Measurements from ENCODE around the gene HYCC1. TPM values are rescaled to one million over a fixed set of nuclear protein-coding genes. Genes with fewer than 3 reads are reported as not detected.

Gene HYCC1
- total and polyA plus RNA-seq, 9 of the 15 experiments (the other 6 are each of a cell fraction or from before 2014, with no cell fraction given): 11.2 to 40.6 (median 37.9) TPM

GRCh38 chr7:23020742-23021401 is 6.9 kb upstream of the HYCC1 start (continued):
- TF ChIP-seq BACH1 (tag; IDR thresholded peaks at IDR 0.05): no peak

- no TSS peak for BruUV-seq (replicated peaks)
- CTCF ChIA-PET (ENCODE audit: low intra/inter-chr PET ratio): no interaction called here
- in situ Hi-C loops (cut with MboI): no loop called here
- TF ChIP-seq TCF3 (CRISPR knock-in tag; IDR thresholded peaks at IDR 0.05): 0 out of 2 replicates have a peak, but pooled peaks have one; percentile 28
- peak; percentile 91 for TF ChIP-seq SOX6 (IDR thresholded peaks at IDR 0.05)
- peak; percentile 69 for TF ChIP-seq DPF2 (IDR thresholded peaks at IDR 0.05)
- TF ChIP-seq ZNF282 (CRISPR knock-in tag; IDR thresholded peaks at IDR 0.05): no peak
- TF ChIP-seq MAZ (CRISPR knock-in tag; conservative IDR thresholded peaks at IDR 0.05 in 1 of 2, IDR thresholded peaks at IDR 0.05 in 1 of 2): no peak
- no peak for TF ChIP-seq ZBTB2 (IDR thresholded peaks at IDR 0.05)
- no peak for TF ChIP-seq SMAD2 (IDR thresholded peaks at IDR 0.05; ENCODE audit: low read depth, low read length)
- TF ChIP-seq ARID1B (IDR thresholded peaks at IDR 0.05): peak; percentile 39; the same call in 1 of the 2 replicates
- TF ChIP-seq COPS2 (conservative IDR thresholded peaks at IDR 0.05): no peak
- no peak for TF ChIP-seq HSF4 (CRISPR knock-in tag; IDR thresholded peaks at IDR 0.05; ENCODE audit: borderline replicate concordance)
- TF ChIP-seq BACH1 (tag; IDR thresholded peaks at IDR 0.05): no peak
- 0 out of 2 replicates have a peak, but pooled peaks have one; percentile 24 for TF ChIP-seq TOE1 (IDR thresholded peaks at IDR 0.05; ENCODE audit: borderline replicate concordance)
- no peak for TF ChIP-seq TOE1 (CRISPR knock-in tag; IDR thresholded peaks at IDR 0.05; ENCODE audit: borderline replicate concordance, low read depth)
- TF ChIP-seq TRIM24 (IDR thresholded peaks at IDR 0.05): 0 out of 4 replicates have a peak, but pooled peaks of 1 of the 2 experiments have one; percentile 23
- TF ChIP-seq RBM39 (optimal IDR thresholded peaks at IDR 0.05; ENCODE audit: low read depth, low read length): no peak
- TF ChIP-seq KDM1A (IDR thresholded peaks at IDR 0.05): 0 out of 4 replicates have a peak, but pooled peaks of 1 of the 2 experiments have one; percentile 20
- no peak for TF ChIP-seq FOXK2 (conservative IDR thresholded peaks at IDR 0.05 in 1 of 2, IDR thresholded peaks at IDR 0.05 in 1 of 2; ENCODE audit: low read depth in 2 of 2)
- TF ChIP-seq CBFA2T3 (IDR thresholded peaks at IDR 0.05): peak; percentile 70
- peak; percentile 38; the same call in 1 of the 2 replicates for TF ChIP-seq SMARCA4 (IDR thresholded peaks at IDR 0.05)
- TF ChIP-seq NCOR1 (IDR thresholded peaks at IDR 0.05): 0 out of 2 replicates have a peak, but pooled peaks have one; percentile 13
- no peak for TF ChIP-seq MYNN (IDR thresholded peaks at IDR 0.05)
- TF ChIP-seq MYNN (CRISPR knock-in tag; IDR thresholded peaks at IDR 0.05): no peak
Observed at GRCh38 chr7:23018750-23019149, 4.8 kb upstream of the HYCC1 start.

More at GRCh38 chr7:23018750-23019149, 4.8 kb upstream of the HYCC1 start:
- Histone ChIP-seq H3K9me3 (replicated peaks; ENCODE audit: control insufficient read depth, insufficient read depth, low read depth, low read length) (no peaks in the 10 kb centered on the region), H2AFZ (ENCODE audit: low read depth, low read length) (peak overlapping the region; percentile 86), H3K4me2 (ENCODE audit: insufficient read depth, low read length) (peak overlapping the region; percentile 27; the same call in 1 of the 2 replicates), H3K4me1 (replicated peaks in 1 of 2; ENCODE audit: control insufficient read depth in 2 of 2, insufficient read depth in 2 of 2, low read length in 2 of 2) (peaks cover 2 to 26% of the 10 kb centered on the region in 2 experiments; a peak in 4 of 5 replicates), H3K4me3 (no peak overlapping the region), H3K79me2 (ENCODE audit: control insufficient read depth, insufficient read depth, low read length) (peaks cover 1% of the 10 kb centered on the region; the same call in 2 of the 3 replicates), H4K20me1 (replicated peaks; ENCODE audit: control insufficient read depth, insufficient read depth, low read length) (no peaks in the 10 kb centered on the region), H3K9me1 (ENCODE audit: control insufficient read depth, insufficient read depth, low read length) (no peaks in the 10 kb centered on the region), H3K36me3 (ENCODE audit: control insufficient read depth, insufficient read depth, low read length) (no peaks in the 10 kb centered on the region), H3K9ac (ENCODE audit: insufficient read depth in 1 of 2, low read depth in 2 of 2, low read length in 2 of 2) (0 out of 4 replicates have a peak overlapping the region, but pooled peaks of 1 of the 2 experiments have one; percentile 13), H3K27ac (ENCODE audit: extremely low read depth, low read depth, low read length) (no peak overlapping the region), H3K27me3 (ENCODE audit: control insufficient read depth in 2 of 2, insufficient read depth in 2 of 2, low read length in 2 of 2) (no peaks in the 10 kb centered on the region)
- FAIRE-seq: no peak
- POLR2A ChIA-PET: interaction anchor here (0.6 to 0.7 kb wide), 3 partner anchors 26 to 457 kb away, joined by 3 read pairs; no protein-coding TSS in a partner anchor
- DNase-seq (ENCODE audit: extremely low read depth in 1 of 4, low spot score in 3 of 4): no peak
- intact Hi-C loops (cut with micrococcal nuclease): no loop called here
- no peak for ATAC-seq
- WGBS (ENCODE audit: insufficient coverage, low coverage, missing lambda C conversion rate): 31% methylated on average over 6 of the region's 6 CpGs

All from K562 (cell line).